Bone marrow (tissue), 2 donors: ENCODE measurements around the gene RGL1.

ENCODE experiments used
- DNase-seq, 2 donors: peaks; one replicate each; lab custom pipeline; 2025; lab: John Stamatoyannopoulos, UW

RGL1 gene

GRCh38 chr1:183957216-183957830 lies 152.4 kb downstream of the RGL1 start:
- DNase-seq: no peak

GRCh38 chr1:183958958-183959357 lies 154.0 kb downstream of the RGL1 start:
- DNase-seq: no peak

- no peak for DNase-seq
These were observed 156.2 kb downstream of the RGL1 start for GRCh38 chr1:183961132-183961531.

GRCh38 chr1:183962903-183963302 lies 158.0 kb downstream of the RGL1 start:
- no peak for DNase-seq

- no peak for DNase-seq
These were observed 160.8 kb downstream of the RGL1 start for GRCh38 chr1:183965726-183966125.

- no peak for DNase-seq
These were observed 161.6 kb downstream of the RGL1 start for GRCh38 chr1:183966487-183966886.

GRCh38 chr1:183967914-183968313 lies 163.0 kb downstream of the RGL1 start:
- DNase-seq: no peak

GRCh38 chr1:183968386-183968785 lies 163.5 kb downstream of the RGL1 start:
- no peak for DNase-seq

- no peak for DNase-seq
These were observed 165.8 kb downstream of the RGL1 start for GRCh38 chr1:183970516-183971300.

GRCh38 chr1:183975651-183976050 lies 170.7 kb downstream of the RGL1 start:
- no peak for DNase-seq

GRCh38 chr1:183977717-183978116 lies 172.8 kb downstream of the RGL1 start:
- DNase-seq: no peak
